Activated CD4-positive, alpha-beta T cell treated with anti-CD3 and anti-CD28 coated beads, Interleukin-2, amount 50 U/mL, for 16 hours (primary cell): ENCODE measurements around the gene LMBR1L.

Experiments used
- DNase-seq: peaks from one replicate; pipeline ENCODE4 v3.0.0-alpha.2; 2020

The LMBR1L gene

GRCh38 chr12:49111206-49111605 is 559 bp upstream of the LMBR1L start:
- DNase-seq: no peak

GRCh38 chr12:49109641-49110463 is 795 bp downstream of the LMBR1L start:
- no peak for DNase-seq

GRCh38 chr12:49108958-49109404 is 1.7 kb downstream of the LMBR1L start:
- DNase-seq: no peak

GRCh38 chr12:49105504-49106084 is 5.1 kb downstream of the LMBR1L start:
- no peak for DNase-seq

- DNase-seq: no peak
These were observed 5.8 kb downstream of the LMBR1L start for GRCh38 chr12:49104822-49105221.

- DNase-seq: no peak
These were observed 10.3 kb downstream of the LMBR1L start for GRCh38 chr12:49100380-49100779.

GRCh38 chr12:49098703-49099102 is 11.9 kb downstream of the LMBR1L start:
- no peak for DNase-seq

- peak; percentile 64 for DNase-seq
These were observed 12.6 kb downstream of the LMBR1L start for GRCh38 chr12:49098035-49098451.

GRCh38 chr12:49097381-49097780 is 13.3 kb downstream of the LMBR1L start:
- no peak for DNase-seq

- DNase-seq: no peak
These were observed 15.7 kb downstream of the LMBR1L start for GRCh38 chr12:49094975-49095365.

- DNase-seq: no peak
These were observed 16.3 kb downstream of the LMBR1L start, which contains the start of gene DHH for GRCh38 chr12:49094160-49094974. Gene DHH (minus strand): TSS chr12:49094801. CDS start chr12:49094512, 289 bp downstream.

- no peak for DNase-seq
These were observed 16.9 kb downstream of the LMBR1L start for GRCh38 chr12:49093792-49094159.

GRCh38 chr12:49092816-49093406 is 17.7 kb downstream of the LMBR1L start:
- DNase-seq: no peak

GRCh38 chr12:49092086-49092815 is 18.4 kb downstream of the LMBR1L start:
- DNase-seq: peak; percentile 55

- no peak for DNase-seq
These were observed 18.9 kb downstream of the LMBR1L start for GRCh38 chr12:49091836-49092085.

- no peak for DNase-seq
These were observed 19.4 kb downstream of the LMBR1L start for GRCh38 chr12:49091056-49091835.

GRCh38 chr12:49089821-49090773 is 20.6 kb downstream of the LMBR1L start:
- DNase-seq: peak; percentile 46

GRCh38 chr12:49088932-49089330 is 21.7 kb downstream of the LMBR1L start:
- no peak for DNase-seq

- peak; percentile 87 for DNase-seq
These were observed 22.3 kb downstream of the LMBR1L start for GRCh38 chr12:49088150-49088931.

- DNase-seq: no peak
These were observed 24.5 kb downstream of the LMBR1L start for GRCh38 chr12:49086116-49086515.
